ENCODE results near the gene PAK5.

Gene PAK5

DNA sequence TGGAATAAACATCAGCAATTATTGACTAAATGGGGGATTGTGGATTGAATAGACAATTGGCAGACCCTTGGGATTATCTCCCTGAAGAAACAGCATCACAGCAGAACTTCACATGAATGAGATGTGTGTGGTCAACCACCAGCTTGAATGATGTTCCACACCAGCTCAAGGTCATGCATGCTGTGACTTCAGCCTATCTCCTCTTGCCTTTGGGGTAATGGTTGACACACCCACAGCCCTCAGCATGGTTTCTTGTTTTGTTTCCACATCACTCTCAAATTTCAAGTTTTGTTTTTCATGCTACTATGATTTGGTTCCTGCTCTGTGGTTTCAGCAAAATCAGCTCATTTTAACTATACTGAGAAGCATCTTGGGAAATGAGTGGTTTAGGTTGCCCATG lies 94.3 kb downstream of the PAK5 start:
- TF ChIP-seq, protein P1, sequence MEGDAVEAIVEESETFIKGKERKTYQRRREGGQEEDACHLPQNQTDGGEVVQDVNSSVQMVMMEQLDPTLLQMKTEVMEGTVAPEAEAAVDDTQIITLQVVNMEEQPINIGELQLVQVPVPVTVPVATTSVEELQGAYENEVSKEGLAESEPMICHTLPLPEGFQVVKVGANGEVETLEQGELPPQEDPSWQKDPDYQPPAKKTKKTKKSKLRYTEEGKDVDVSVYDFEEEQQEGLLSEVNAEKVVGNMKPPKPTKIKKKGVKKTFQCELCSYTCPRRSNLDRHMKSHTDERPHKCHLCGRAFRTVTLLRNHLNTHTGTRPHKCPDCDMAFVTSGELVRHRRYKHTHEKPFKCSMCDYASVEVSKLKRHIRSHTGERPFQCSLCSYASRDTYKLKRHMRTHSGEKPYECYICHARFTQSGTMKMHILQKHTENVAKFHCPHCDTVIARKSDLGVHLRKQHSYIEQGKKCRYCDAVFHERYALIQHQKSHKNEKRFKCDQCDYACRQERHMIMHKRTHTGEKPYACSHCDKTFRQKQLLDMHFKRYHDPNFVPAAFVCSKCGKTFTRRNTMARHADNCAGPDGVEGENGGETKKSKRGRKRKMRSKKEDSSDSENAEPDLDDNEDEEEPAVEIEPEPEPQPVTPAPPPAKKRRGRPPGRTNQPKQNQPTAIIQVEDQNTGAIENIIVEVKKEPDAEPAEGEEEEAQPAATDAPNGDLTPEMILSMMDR (IDR thresholded peaks at IDR 0.05) = no peak

- TF ChIP-seq, protein P1 (IDR thresholded peaks at IDR 0.05) = no peak
Observed at GRCh38 chr20:9743871-9744270, 95.0 kb downstream of the PAK5 start.

DNA sequence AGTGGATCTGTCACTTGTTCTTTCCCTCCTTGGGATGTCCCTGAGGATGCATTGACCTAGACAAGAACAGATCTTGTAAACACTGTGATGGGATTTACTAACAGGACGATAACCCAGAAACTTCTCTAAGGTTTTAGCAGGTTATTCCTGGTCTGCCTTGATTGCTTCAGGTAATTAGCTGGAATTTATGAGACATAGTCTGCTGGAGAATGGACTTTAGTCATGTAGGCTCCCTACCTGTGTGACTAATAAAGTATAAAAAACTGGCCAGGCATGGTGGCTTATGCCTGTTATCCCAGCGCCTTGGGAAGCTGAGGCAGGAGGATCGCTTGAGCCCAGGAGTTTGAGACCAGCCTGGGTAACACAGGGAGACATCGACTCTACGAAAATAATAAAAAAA lies 96.1 kb downstream of the PAK5 start:
- TF ChIP-seq, protein P1 (IDR thresholded peaks at IDR 0.05) = no peak

DNA sequence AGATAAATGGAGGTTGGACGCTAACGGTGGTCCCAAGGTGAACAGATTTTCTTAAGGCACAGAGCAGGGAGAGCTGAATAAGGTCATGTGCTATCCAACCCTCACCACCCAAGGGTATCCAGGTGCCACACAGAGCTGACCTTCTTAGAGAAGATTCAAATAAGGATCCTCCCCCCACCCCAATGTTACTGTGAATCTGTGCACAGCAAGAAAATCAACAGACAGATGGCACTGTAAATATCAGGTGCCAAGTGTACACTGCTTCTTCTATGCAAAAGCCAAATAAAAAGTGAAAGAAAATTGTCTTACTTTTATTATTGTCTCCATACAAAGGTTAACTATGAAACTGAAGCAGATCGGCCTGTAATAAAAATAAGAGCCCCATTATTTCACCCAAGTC lies 96.9 kb downstream of the PAK5 start:
- TF ChIP-seq, protein P1 (IDR thresholded peaks at IDR 0.05) = no peak

DNA sequence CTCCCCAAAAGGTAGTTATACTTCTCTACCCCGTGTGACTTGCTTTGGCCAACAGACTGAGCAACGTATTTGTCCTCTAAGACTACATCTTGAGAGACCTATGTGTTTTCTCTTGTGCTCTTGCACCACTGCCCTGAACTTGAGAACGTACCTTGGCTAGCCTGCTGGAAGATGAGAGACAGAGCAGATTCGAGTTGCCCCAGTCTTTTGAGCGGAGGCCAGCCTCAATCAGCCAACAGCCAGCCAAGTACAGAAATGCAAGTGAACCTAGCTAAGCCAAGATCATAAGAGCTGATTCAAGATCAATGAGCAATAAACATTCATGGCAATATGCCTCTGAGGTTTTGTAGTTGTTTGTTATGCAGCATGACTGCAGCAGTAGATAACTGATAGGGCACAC lies 98.4 kb downstream of the PAK5 start:
- TF ChIP-seq, protein P1 (IDR thresholded peaks at IDR 0.05) = no peak

DNA sequence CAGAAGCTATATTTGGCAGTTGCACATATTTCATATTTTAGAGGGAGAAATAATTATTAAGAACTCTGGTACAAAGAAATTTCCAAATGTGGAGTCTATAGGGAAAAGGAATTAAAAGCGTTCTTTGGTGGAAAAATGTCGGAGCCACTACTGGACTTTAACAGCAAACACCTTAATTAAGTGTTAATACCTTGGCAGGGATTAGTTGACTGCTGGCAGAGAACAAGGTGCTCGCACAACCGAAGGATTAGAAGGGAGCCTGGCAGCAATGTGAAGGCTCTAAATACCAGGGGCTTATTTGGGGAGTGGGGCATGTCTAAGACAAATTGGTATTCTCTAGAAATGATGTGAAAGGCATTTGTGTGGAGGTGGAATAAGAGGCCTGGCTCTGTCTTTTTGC lies 98.9 kb downstream of the PAK5 start:
- TF ChIP-seq, protein P1 (IDR thresholded peaks at IDR 0.05) = no peak

- TF ChIP-seq, protein P1 (IDR thresholded peaks at IDR 0.05) = no peak
Observed at GRCh38 chr20:9736373-9736772, 102.5 kb downstream of the PAK5 start.

DNA sequence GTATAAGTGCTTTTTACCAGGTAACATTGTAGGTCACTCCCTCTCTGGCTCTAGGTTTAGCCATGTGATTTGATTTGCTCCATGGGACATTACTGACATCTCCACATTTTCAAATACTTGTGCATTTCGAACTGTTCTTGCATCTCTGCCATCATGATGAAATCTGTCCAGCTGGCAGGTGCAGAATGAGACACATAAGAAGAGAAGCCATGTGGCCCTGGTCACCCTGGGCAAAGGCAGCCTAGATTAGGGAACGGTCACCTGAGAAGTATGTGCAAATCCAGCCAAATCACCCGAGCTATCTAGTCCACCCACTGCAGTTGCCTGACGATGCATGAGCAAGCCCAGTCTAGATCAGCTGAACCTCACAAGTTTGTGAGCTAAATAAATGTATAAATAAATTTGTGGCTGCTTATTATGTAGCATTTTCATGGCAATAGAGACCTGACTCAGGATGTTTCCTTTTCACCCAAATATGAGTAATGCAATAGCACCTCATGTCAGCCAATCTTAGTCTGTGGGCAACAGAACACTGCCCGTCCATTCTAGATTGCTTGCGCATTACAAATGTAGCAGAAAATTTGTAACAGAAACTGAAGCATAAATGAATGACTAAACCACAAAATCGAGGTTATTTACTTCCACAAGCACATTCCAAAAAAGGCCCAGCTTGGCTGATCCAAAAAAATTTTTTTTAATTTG lies 115.2 kb downstream of the PAK5 start:
- TF ChIP-seq, protein P1 (IDR thresholded peaks at IDR 0.05) = no peak

Data from LNCAP (cell line).